ENCODE results near the gene PRODH.

DNA sequence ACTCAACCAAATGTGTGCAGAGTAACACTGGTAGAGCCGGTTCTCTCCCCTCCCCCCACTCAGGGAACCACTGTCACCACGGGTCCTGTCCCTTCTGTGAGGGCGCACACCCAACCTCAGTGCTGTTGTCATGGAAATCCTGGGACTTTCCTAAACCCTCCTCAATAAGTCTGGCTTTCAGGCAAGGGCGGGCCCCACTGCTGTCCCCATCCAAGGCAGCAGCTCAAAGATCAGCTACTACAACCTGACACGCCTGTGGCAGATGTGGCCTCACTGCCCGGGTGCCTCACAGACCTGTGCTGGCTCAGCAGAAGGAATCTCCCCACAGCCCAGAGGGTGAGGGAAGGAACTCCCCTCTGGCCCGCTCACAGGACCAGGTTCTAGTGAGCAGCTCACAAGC, 2.2 kb downstream of the PRODH start:
- TF ChIP-seq L3MBTL2 (conservative IDR thresholded peaks at IDR 0.05) (no peak), FOXA1 (IDR thresholded peaks at IDR 0.05) (no peak), ARNT (IDR thresholded peaks at IDR 0.05) (no peak), FOXK2 (IDR thresholded peaks at IDR 0.05) (no peak)

All from HEK293T (cell line).